Measurements from ENCODE around the gene AWAT2. TPM values are rescaled to one million over a fixed set of nuclear protein-coding genes. Genes with fewer than 3 reads are reported as not detected.

AWAT2 gene
- total and polyA plus RNA-seq, 9 of the 15 experiments (the other 6 are each of a cell fraction or from before 2014, with no cell fraction given), result not detected

DNA sequence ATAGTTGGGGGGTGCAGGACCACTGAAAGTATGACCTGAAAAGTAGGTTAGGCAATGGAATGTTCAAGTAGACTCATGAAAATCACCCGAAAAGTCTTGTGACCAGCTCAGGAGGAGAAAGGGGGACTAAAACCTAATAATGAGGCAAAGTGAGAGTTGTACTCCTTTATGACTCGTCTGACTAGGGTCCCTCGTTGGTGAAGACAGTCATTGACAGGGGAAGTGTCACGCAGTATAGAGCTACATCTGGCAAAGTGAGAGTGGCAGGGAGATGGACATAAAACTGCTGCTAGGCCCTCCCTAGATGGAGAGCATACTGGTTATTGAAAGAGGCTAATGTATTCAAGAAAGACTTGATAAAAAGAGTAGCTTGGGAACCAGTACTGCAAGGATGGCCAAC is 33.0 kb upstream of the AWAT2 start (continued):
- TF ChIP-seq, protein P1, sequence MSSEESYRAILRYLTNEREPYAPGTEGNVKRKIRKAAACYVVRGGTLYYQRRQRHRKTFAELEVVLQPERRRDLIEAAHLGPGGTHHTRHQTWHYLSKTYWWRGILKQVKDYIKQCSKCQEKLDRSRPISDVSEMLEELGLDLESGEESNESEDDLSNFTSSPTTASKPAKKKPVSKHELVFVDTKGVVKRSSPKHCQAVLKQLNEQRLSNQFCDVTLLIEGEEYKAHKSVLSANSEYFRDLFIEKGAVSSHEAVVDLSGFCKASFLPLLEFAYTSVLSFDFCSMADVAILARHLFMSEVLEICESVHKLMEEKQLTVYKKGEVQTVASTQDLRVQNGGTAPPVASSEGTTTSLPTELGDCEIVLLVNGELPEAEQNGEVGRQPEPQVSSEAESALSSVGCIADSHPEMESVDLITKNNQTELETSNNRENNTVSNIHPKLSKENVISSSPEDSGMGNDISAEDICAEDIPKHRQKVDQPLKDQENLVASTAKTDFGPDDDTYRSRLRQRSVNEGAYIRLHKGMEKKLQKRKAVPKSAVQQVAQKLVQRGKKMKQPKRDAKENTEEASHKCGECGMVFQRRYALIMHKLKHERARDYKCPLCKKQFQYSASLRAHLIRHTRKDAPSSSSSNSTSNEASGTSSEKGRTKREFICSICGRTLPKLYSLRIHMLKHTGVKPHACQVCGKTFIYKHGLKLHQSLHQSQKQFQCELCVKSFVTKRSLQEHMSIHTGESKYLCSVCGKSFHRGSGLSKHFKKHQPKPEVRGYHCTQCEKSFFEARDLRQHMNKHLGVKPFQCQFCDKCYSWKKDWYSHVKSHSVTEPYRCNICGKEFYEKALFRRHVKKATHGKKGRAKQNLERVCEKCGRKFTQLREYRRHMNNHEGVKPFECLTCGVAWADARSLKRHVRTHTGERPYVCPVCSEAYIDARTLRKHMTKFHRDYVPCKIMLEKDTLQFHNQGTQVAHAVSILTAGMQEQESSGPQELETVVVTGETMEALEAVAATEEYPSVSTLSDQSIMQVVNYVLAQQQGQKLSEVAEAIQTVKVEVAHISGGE (CRISPR knock-in tag; IDR thresholded peaks at IDR 0.05), result no peak
- TF ChIP-seq, protein P2, sequence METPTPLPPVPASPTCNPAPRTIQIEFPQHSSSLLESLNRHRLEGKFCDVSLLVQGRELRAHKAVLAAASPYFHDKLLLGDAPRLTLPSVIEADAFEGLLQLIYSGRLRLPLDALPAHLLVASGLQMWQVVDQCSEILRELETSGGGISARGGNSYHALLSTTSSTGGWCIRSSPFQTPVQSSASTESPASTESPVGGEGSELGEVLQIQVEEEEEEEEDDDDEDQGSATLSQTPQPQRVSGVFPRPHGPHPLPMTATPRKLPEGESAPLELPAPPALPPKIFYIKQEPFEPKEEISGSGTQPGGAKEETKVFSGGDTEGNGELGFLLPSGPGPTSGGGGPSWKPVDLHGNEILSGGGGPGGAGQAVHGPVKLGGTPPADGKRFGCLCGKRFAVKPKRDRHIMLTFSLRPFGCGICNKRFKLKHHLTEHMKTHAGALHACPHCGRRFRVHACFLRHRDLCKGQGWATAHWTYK (CRISPR knock-in tag; IDR thresholded peaks at IDR 0.05), result no peak
- TF ChIP-seq LEF1 (IDR thresholded peaks at IDR 0.05), result no peak
- no peak for TF ChIP-seq FOS (IDR thresholded peaks at IDR 0.05; ENCODE audit: extremely low read depth, insufficient read length)
- no peak for TF ChIP-seq PHF20 (IDR thresholded peaks at IDR 0.05; ENCODE audit: partially characterized antibody)
- TF ChIP-seq, protein P3, sequence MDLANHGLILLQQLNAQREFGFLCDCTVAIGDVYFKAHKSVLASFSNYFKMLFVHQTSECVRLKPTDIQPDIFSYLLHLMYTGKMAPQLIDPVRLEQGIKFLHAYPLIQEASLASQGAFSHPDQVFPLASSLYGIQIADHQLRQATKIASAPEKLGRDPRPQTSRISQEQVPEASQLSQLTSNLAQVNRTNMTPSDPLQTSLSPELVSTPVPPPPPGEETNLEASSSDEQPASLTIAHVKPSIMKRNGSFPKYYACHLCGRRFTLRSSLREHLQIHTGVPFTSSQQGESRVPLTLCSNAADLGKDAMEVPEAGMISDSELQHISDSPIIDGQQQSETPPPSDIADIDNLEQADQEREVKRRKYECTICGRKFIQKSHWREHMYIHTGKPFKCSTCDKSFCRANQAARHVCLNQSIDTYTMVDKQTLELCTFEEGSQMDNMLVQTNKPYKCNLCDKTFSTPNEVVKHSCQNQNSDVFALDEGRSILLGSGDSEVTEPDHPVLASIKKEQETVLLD (IDR thresholded peaks at IDR 0.05), result no peak
- no peak for TF ChIP-seq NBN (IDR thresholded peaks at IDR 0.05; ENCODE audit: low read depth)
- TF ChIP-seq, protein P4, sequence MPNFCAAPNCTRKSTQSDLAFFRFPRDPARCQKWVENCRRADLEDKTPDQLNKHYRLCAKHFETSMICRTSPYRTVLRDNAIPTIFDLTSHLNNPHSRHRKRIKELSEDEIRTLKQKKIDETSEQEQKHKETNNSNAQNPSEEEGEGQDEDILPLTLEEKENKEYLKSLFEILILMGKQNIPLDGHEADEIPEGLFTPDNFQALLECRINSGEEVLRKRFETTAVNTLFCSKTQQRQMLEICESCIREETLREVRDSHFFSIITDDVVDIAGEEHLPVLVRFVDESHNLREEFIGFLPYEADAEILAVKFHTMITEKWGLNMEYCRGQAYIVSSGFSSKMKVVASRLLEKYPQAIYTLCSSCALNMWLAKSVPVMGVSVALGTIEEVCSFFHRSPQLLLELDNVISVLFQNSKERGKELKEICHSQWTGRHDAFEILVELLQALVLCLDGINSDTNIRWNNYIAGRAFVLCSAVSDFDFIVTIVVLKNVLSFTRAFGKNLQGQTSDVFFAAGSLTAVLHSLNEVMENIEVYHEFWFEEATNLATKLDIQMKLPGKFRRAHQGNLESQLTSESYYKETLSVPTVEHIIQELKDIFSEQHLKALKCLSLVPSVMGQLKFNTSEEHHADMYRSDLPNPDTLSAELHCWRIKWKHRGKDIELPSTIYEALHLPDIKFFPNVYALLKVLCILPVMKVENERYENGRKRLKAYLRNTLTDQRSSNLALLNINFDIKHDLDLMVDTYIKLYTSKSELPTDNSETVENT (CRISPR knock-in tag; IDR thresholded peaks at IDR 0.05), result no peak
- TF ChIP-seq ZFP36 (IDR thresholded peaks at IDR 0.05; ENCODE audit: low read depth, low read length, partially characterized antibody), result no peak
- TF ChIP-seq POLR2G (IDR thresholded peaks at IDR 0.05; ENCODE audit: low read depth, low read length), result no peak
- TF ChIP-seq CBX5 (IDR thresholded peaks at IDR 0.05; ENCODE audit: borderline replicate concordance, low read depth), result no peak
- no peak for TF ChIP-seq TEAD2 (tag; IDR thresholded peaks at IDR 0.05)
- TF ChIP-seq ZNF75A (CRISPR knock-in tag; IDR thresholded peaks at IDR 0.05), result no peak
